ENCODE measurements around the gene PRDX5. TPM values are rescaled to one million over a fixed set of nuclear protein-coding genes. Genes with fewer than 3 reads are reported as not detected.

The PRDX5 gene
- total RNA-seq, 1 experiment from 2014 or later, result 274 TPM

DNA sequence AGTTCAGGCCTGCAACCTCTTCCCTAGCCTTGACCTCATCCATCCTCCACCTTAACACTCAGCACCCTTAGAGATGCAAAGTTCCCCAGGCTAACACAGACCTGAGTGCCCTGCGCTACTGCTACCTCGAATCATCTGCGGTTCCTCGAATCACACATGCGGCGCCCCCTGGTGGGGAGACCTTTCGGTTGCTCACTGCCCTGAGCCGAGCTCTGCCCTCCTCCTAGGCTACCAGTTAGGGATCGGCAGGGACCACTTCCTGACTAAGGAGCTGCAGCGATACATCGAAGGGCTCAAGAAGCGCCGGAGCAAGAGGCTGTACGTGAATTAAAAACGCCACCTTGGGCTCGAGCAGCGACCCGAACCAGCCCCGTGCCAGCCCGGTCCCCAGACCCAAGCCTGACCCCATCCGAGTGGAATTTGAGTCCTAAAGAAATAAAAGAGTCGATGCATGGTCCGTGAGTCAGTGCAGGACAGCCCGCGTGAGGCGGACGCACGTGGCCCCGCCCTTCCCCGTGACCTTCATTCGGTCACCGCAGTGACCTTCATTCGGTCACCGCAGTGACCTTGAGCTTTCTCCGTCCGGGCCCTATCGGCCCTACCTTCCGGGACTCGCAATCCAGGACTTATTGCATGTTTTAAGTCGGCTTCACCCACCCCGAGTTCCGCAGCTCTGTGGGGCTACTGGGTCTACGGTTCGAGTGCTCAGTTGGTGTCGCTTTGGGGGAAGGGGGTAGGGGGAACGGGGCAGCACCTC lies 13.4 kb upstream of the PRDX5 start:
- DNase-seq (ENCODE audit: unreplicated experiment), result peak; percentile 92
- BruUV-seq (replicated peaks), result TSS peak; percentile 88
- H3K27ac Mint-ChIP-seq (ENCODE audit: low read depth, unreplicated experiment), result peak overlapping the region; percentile 83
- no peaks in the 10 kb centered on the region for H3K9me3 Mint-ChIP-seq (ENCODE audit: unreplicated experiment)
- intact Hi-C loops (cut with micrococcal nuclease), result loop anchor here (1.0 to 5.0 kb wide), 5 partner anchors 18 to 117 kb away; partner anchors contain the start of genes PPP1R14B and STIP1
- H3K4me1 Mint-ChIP-seq (ENCODE audit: insufficient read depth, unreplicated experiment), result peaks cover 18% of the 10 kb centered on the region
- peak overlapping the region; percentile 99 for H3K4me3 Mint-ChIP-seq (ENCODE audit: unreplicated experiment)
- H3K27me3 Mint-ChIP-seq (ENCODE audit: insufficient read depth, unreplicated experiment), result no peaks in the 10 kb centered on the region
- ChIA-PET POLR2A (interaction anchor here (0.5 to 5.8 kb wide), 28 partner anchors 12 to 1551 kb away, joined by 3 to 107 read pairs (median 5); partner anchors contain the start of genes BAD, FKBP2, NUDT22 and PLCB3), CTCF (interaction anchor here (0.5 to 5.1 kb wide), 30 partner anchors 9 to 336 kb away, joined by 3 to 96 read pairs (median 5); partner anchors contain the start of genes BAD, FERMT3, GPR137 and PLCB3)
- TF ChIP-seq CTCF (IDR thresholded peaks at IDR 0.05; ENCODE audit: unreplicated experiment), result peak; percentile 78
- peaks cover 30% of the 10 kb centered on the region for H3K36me3 Mint-ChIP-seq (ENCODE audit: insufficient read depth, unreplicated experiment)

DNA sequence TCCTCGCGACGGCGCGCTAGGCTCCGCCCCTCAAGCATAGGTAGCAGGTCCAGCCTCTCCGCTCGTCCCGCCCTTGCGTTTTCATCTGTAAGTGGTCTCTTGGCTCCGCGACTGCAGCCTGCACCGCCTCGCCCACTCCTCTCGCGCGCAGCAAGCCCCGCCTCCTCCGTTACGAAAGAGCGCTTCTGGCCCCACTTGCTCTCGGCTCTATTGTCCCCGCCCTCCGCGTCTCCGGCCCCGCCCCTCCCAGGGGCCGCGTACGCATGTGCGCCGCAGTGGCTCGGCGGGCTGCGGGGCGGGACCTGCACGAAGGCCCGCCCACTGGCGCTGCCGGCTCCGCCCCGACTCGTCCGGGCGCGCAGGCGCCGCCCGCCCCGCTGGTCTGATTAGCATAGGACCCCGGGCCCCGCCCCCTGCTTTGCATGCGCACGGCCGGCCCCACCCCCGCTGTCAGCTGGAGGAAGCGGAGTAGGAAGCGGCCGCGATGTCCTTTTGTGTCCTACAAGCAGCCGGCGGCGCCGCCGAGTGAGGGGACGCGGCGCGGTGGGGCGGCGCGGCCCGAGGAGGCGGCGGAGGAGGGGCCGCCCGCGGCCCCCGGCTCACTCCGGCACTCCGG lies 12.7 kb upstream of the PRDX5 start, which contains the start of gene ESRRA:
Gene ESRRA (plus strand): TSS at position 450 of the 616 bp plus-strand sequence. CDS start 1,656 bp downstream, outside the sequence.
- H3K4me1 Mint-ChIP-seq (ENCODE audit: insufficient read depth, unreplicated experiment), result peaks cover 18% of the 10 kb centered on the region

GRCh38 chr11:64305691-64306562 lies 12.0 kb upstream of the PRDX5 start:
- POLR2A ChIA-PET, result interaction anchor here (0.7 to 5.8 kb wide), 14 partner anchors 11 to 121 kb away, joined by 3 to 107 read pairs (median 11); partner anchors contain the start of genes BAD, FKBP2, NUDT22 and PLCB3
- Mint-ChIP-seq H3K4me3 (ENCODE audit: unreplicated experiment) (peak overlapping the region; percentile 99), H3K9me3 (ENCODE audit: unreplicated experiment) (no peaks in the 10 kb centered on the region)

More for the DNA sequence above, 12.7 kb upstream of the PRDX5 start, which contains the start of gene ESRRA:
- H3K9me3 Mint-ChIP-seq (ENCODE audit: unreplicated experiment), result no peaks in the 10 kb centered on the region
- H3K27me3 Mint-ChIP-seq (ENCODE audit: insufficient read depth, unreplicated experiment), result no peaks in the 10 kb centered on the region
- H3K4me3 Mint-ChIP-seq (ENCODE audit: unreplicated experiment), result peak within 1 kb of the TSS; percentile 99
- H3K27ac Mint-ChIP-seq (ENCODE audit: low read depth, unreplicated experiment), result peak within 1 kb of the TSS; percentile 96
- peaks cover 36% of the 10 kb centered on the region for H3K36me3 Mint-ChIP-seq (ENCODE audit: insufficient read depth, unreplicated experiment)
- ChIA-PET POLR2A (interaction anchor here (0.5 to 5.8 kb wide), 22 partner anchors 12 to 1551 kb away, joined by 3 to 107 read pairs (median 6); partner anchors contain the start of genes BAD, FKBP2, NUDT22 and PLCB3), CTCF (interaction anchor here (0.7 to 5.1 kb wide), 20 partner anchors 8 to 129 kb away, joined by 3 to 96 read pairs (median 7); partner anchors contain the start of genes BAD, FERMT3, GPR137 and PLCB3)
- BruUV-seq (replicated peaks), result no TSS peak
- peak; percentile 98 for DNase-seq (ENCODE audit: unreplicated experiment)
- intact Hi-C loops (cut with micrococcal nuclease), result loop anchor here (2.0 kb wide), 3 partner anchors 18 to 58 kb away; partner anchors contain the start of gene PPP1R14B
- TF ChIP-seq CTCF (IDR thresholded peaks at IDR 0.05; ENCODE audit: unreplicated experiment), result no peak

More at GRCh38 chr11:64305691-64306562, 12.0 kb upstream of the PRDX5 start:
- Mint-ChIP-seq H3K4me1 (ENCODE audit: insufficient read depth, unreplicated experiment) (peaks cover 16% of the 10 kb centered on the region), H3K27me3 (ENCODE audit: insufficient read depth, unreplicated experiment) (no peaks in the 10 kb centered on the region), H3K27ac (ENCODE audit: low read depth, unreplicated experiment) (peak overlapping the region; percentile 96), H3K36me3 (ENCODE audit: insufficient read depth, unreplicated experiment) (peaks cover 38% of the 10 kb centered on the region)
- intact Hi-C loops (cut with micrococcal nuclease), result loop anchor here (2.0 kb wide), 3 partner anchors 19 to 59 kb away; partner anchors contain the start of gene PPP1R14B
- DNase-seq (ENCODE audit: unreplicated experiment), result peak; percentile 63
- CTCF ChIA-PET, result interaction anchor here (0.6 to 2.3 kb wide), 3 partner anchors 26 to 243 kb away, joined by 4 to 6 read pairs (median 5); no protein-coding TSS in a partner anchor
- TF ChIP-seq CTCF (IDR thresholded peaks at IDR 0.05; ENCODE audit: unreplicated experiment), result peak; percentile 31
- no TSS peak for BruUV-seq (replicated peaks)

Measured in MCF 10A (cell line).